IMR-90 (cell line): ENCODE results near the gene DYRK2. TPM values are rescaled to one million over a fixed set of nuclear protein-coding genes. Genes with fewer than 3 reads are reported as not detected.

Experiments used
- ATAC-seq: fragments of 200-7000 bp; cut with Tn5 transposase; 2 replicates; pipeline ENCODE4 v1.9.1; 2020; ENCODE audit warnings: low read depth, mild to moderate bottlenecking, moderate library complexity
- BruUV-seq: library from RNA; stranded (reverse); fragments of 400-500 nt; replicated peaks from 2 replicates; lab custom pipeline; 2021; lab: Mats Ljungman, UMichigan
- CTCF ChIA-PET: fragments of 300-600 bp; formaldehyde crosslinking; extraction: SDS; loops from one replicate; lab custom pipeline; 2021; ENCODE audit warnings: antibody characterized with exemption; lab: Yijun Ruan, JAX
- POLR2A ChIA-PET: fragments of 300-600 bp; sonication (Branson Sonifier 250); formaldehyde crosslinking; loops from one replicate; lab custom pipeline; 2022; ENCODE audit warnings: antibody characterized with exemption; ENCODE audit not compliant: unreplicated experiment; lab: Charles Lee
- DNase-seq: peaks from one replicate; pipeline ENCODE4 v3.0.0; 2013
- H2AFZ ChIP-seq: replicated peaks from 2 replicates; pipeline ENCODE3; 2013; ENCODE audit warnings: low read length, mild to moderate bottlenecking; ENCODE audit not compliant: poor library complexity
- H2AK5ac ChIP-seq: 2 replicates; pipeline ENCODE4 v1.6.1; 2013; ENCODE audit warnings: low read depth, low read length, inconsistent platforms
- H2AK9ac ChIP-seq: replicated peaks from 2 replicates; pipeline ENCODE3; 2013; ENCODE audit warnings: mild to moderate bottlenecking, low read depth, low read length, moderate library complexity; ENCODE audit not compliant: poor library complexity
- H2BK120ac ChIP-seq: 2 replicates; pipeline ENCODE4 v1.6.1; 2013; ENCODE audit warnings: low read depth, low read length, inconsistent platforms
- H2BK15ac ChIP-seq: 3 replicates; pipeline ENCODE4 v1.6.1; 2013; ENCODE audit warnings: low read depth, low read length, inconsistent platforms
- H2BK20ac ChIP-seq: 2 replicates; pipeline ENCODE4 v1.6.1; 2013; ENCODE audit warnings: low read depth, mild to moderate bottlenecking, inconsistent platforms, low read length, moderate library complexity
- H2BK5ac ChIP-seq: 2 replicates; pipeline ENCODE4 v1.6.1; 2013; ENCODE audit warnings: mild to moderate bottlenecking, low read depth, low read length, inconsistent platforms; ENCODE audit not compliant: poor library complexity, severe bottlenecking
- H3K14ac ChIP-seq: replicated peaks from 2 replicates; pipeline ENCODE4 v1.6.1; 2013; ENCODE audit warnings: low read depth, low read length, inconsistent platforms
- H3K18ac ChIP-seq: 2 replicates; pipeline ENCODE4 v1.6.1; 2013; ENCODE audit warnings: low read depth, low read length, control low read depth
- H3K23ac ChIP-seq: 2 replicates; pipeline ENCODE4 v1.6.1; 2013; ENCODE audit warnings: low read depth, low read length, inconsistent platforms
- H3K27ac ChIP-seq: 2 replicates; pipeline ENCODE4 v1.5.1; 2013; ENCODE audit warnings: mild to moderate bottlenecking, control low read depth, low read length; ENCODE audit not compliant: insufficient read depth
- H3K27me3 ChIP-seq: 2 replicates; pipeline ENCODE4 v1.6.1; 2013; ENCODE audit warnings: low read length; ENCODE audit not compliant: control insufficient read depth, insufficient read depth
- H3K36me3 ChIP-seq: 2 replicates; pipeline ENCODE4 v1.6.1; 2013; ENCODE audit warnings: low read length, mixed read lengths; ENCODE audit not compliant: control insufficient read depth, insufficient read depth
- H3K4ac ChIP-seq: 2 replicates; pipeline ENCODE4 v1.6.1; 2013; ENCODE audit warnings: low read depth, low read length, inconsistent platforms
- H3K4me1 ChIP-seq: 2 replicates; pipeline ENCODE4 v1.6.1; 2013; ENCODE audit warnings: low read length, mixed read lengths; ENCODE audit not compliant: control insufficient read depth, insufficient read depth
- H3K4me2 ChIP-seq: 2 replicates; pipeline ENCODE4 v1.6.1; 2013; ENCODE audit warnings: low read depth, mild to moderate bottlenecking, control low read depth, low read length, moderate library complexity
- H3K4me3 ChIP-seq: 2 replicates; pipeline ENCODE4 v1.5.1; 2013; ENCODE audit warnings: low read depth, mild to moderate bottlenecking, control low read depth, low read length, moderate library complexity; ENCODE audit not compliant: insufficient read depth
- H3K56ac ChIP-seq: 2 replicates; pipeline ENCODE4 v1.6.1; 2013; ENCODE audit warnings: low read length, inconsistent platforms; ENCODE audit not compliant: insufficient read depth; ENCODE audit errors: extremely low read depth
- H3K79me1 ChIP-seq, 2 experiments: 2 replicates each; pipeline ENCODE4 v1.6.1; 2013; ENCODE audit warnings: low read length in 2 of 2, inconsistent platforms in 1 of 2, low read depth in 1 of 2
- H3K9ac ChIP-seq: 2 replicates; pipeline ENCODE4 v1.6.1; 2013; ENCODE audit warnings: low read depth, low read length, control low read depth
- H3K9me1 ChIP-seq: 2 replicates; pipeline ENCODE4 v1.6.1; 2013; ENCODE audit warnings: low read length, inconsistent platforms; ENCODE audit not compliant: insufficient read depth
- H3K9me3 ChIP-seq: 2 replicates; pipeline ENCODE4 v1.6.1; 2013; ENCODE audit warnings: low read length; ENCODE audit not compliant: control insufficient read depth, insufficient read depth
- H4K20me1 ChIP-seq: 2 replicates; pipeline ENCODE4 v1.6.1; 2013; ENCODE audit warnings: low read length, inconsistent platforms; ENCODE audit not compliant: insufficient read depth
- H4K5ac ChIP-seq: 2 replicates; pipeline ENCODE4 v1.6.1; 2013; ENCODE audit warnings: mild to moderate bottlenecking, low read depth, low read length, control low read depth
- H4K8ac ChIP-seq, 2 experiments: 2 replicates each; pipeline ENCODE4 v1.6.1; 2013; ENCODE audit warnings: low read depth in 2 of 2, low read length in 2 of 2, control low read depth in 1 of 2, inconsistent platforms in 1 of 2
- H4K91ac ChIP-seq: 2 replicates; pipeline ENCODE4 v1.6.1; 2013; ENCODE audit warnings: low read depth, low read length, inconsistent platforms; ENCODE audit not compliant: insufficient read depth
- MAZ ChIP-seq: IDR thresholded peaks from 2 replicates; pipeline ENCODE4 v1.6.1; 2012; ENCODE audit warnings: low read depth, mild to moderate bottlenecking, low read length, improper control_type of control experiment, moderate library complexity, borderline replicate concordance
- RCOR1 ChIP-seq: IDR thresholded peaks from 2 replicates; pipeline ENCODE4 v1.6.1; 2012; ENCODE audit warnings: mild to moderate bottlenecking, low read length, improper control_type of control experiment; ENCODE audit not compliant: insufficient replicate concordance
- RFX5 ChIP-seq: IDR thresholded peaks from 2 replicates; pipeline ENCODE4 v1.8.0; 2012; ENCODE audit warnings: low read depth, mild to moderate bottlenecking, low read length, moderate library complexity
- dilution Hi-C: fragments of 300-500 bp; cut with HindIII; formaldehyde crosslinking; loops from one replicate; pipeline ENCODE4 v1.14.3; 2018; ENCODE audit warnings: low sequenced_read_pairs; ENCODE audit not compliant: unreplicated experiment
- in situ Hi-C: fragments of 300-500 bp; cut with MboI; formaldehyde crosslinking; loops from 3 replicates; pipeline ENCODE4 v1.14.3; 2019; ENCODE audit warnings: low sequenced_read_pairs, inconsistent platforms, mixed read lengths
- intact Hi-C: fragments of 100-400 bp; cut with micrococcal nuclease; formaldehyde crosslinking; loops from 2 replicates; pipeline ENCODE4 v1.10.0; 2022
- polyA plus RNA-seq, 3 experiments: library from polyadenylated mRNA; depleted of rRNA; stranded (reverse); fragments of >200 nt; gene quantifications; 2 replicates each; pipeline ENCODE4 v1.2.3, GENCODE V29; 2012; ENCODE audit warnings: low replicate concordance in 1 of 3
- total RNA-seq: library from RNA; depleted of rRNA; stranded (reverse); fragments of >200 nt; gene quantifications from 2 replicates; pipeline ENCODE4 v1.2.3, GENCODE V29; 2012

The DYRK2 gene
- total and polyA plus RNA-seq, 2 of the 4 experiments (the other 2 are of a cell fraction): 16.3 to 23.1 TPM

GRCh38 chr12:67655829-67656228 is 7.3 kb downstream of the DYRK2 start:
- intact Hi-C loops: no loop called here
- CTCF ChIA-PET: interaction anchor here (0.6 to 1.2 kb wide), 2 partner anchors 287 to 376 kb away, joined by 3 read pairs; no protein-coding TSS in a partner anchor
- peaks cover 24% of the 10 kb centered on the region for H3K9me1 ChIP-seq

More at GRCh38 chr12:67655829-67656228, 7.3 kb downstream of the DYRK2 start:
- Histone ChIP-seq H2BK20ac (no peak overlapping the region), H3K27me3 (no peaks in the 10 kb centered on the region), H3K23ac (0 out of 2 replicates have a peak overlapping the region, but pooled peaks have one; percentile 43), H2AK9ac (no peak overlapping the region), H3K79me1 (peaks cover 19 to 76% of the 10 kb centered on the region in 2 experiments), H2AFZ (no peak overlapping the region), H3K27ac (no peak overlapping the region), H3K36me3 (peaks cover 20% of the 10 kb centered on the region), H3K4me1 (peaks cover 7% of the 10 kb centered on the region), H3K4ac (no peak overlapping the region), H3K56ac (no peak overlapping the region), H2BK120ac (peak overlapping the region; percentile 8; the same call in 1 of the 2 replicates), H4K8ac (0 out of 4 replicates have a peak overlapping the region, but pooled peaks of 1 of the 2 experiments have one; percentile 13), H3K4me3 (no peak overlapping the region), H4K91ac (no peak overlapping the region), H2AK5ac (no peak overlapping the region; the same call in 1 of the 2 replicates), H3K14ac (no peak overlapping the region), H4K20me1 (peaks cover 57% of the 10 kb centered on the region), H3K4me2 (0 out of 2 replicates have a peak overlapping the region, but pooled peaks have one; percentile 3), H2BK15ac (no peak overlapping the region), H4K5ac (no peak overlapping the region), H2BK5ac (no peak overlapping the region), H3K9me3 (no peaks in the 10 kb centered on the region), H3K9ac (no peak overlapping the region), H3K18ac (no peak overlapping the region)
- dilution Hi-C loops: no loop called here
- in situ Hi-C loops: loop anchor here (10.0 kb wide), 2 partner anchors 221 to 301 kb away; no protein-coding TSS in a partner anchor
- POLR2A ChIA-PET: no interaction called here
- TF ChIP-seq MAZ: no peak
- no peak for TF ChIP-seq RCOR1
- TF ChIP-seq RFX5: no peak
- ATAC-seq (peak; percentile 16; the same call in 1 of the 2 replicates), DNase-seq (no peak)
- no TSS peak for BruUV-seq
